Activated T-cell treated with anti-CD3 and anti-CD28 coated beads for 4 hours (primary cell): Measurements from ENCODE around the gene PODNL1.
A peak's percentile ranks its signal among the peaks of the same experiment; 100 is the strongest.
"Not testable (repeated sequence)": the region's sequence is repeated elsewhere in the genome, so short reads cannot be mapped to it uniquely, and the experiment has no call there.

Experiments
- DNase-seq: peaks from one replicate; pipeline ENCODE4 v3.0.0-alpha.2; 2020

PODNL1 gene

DNA sequence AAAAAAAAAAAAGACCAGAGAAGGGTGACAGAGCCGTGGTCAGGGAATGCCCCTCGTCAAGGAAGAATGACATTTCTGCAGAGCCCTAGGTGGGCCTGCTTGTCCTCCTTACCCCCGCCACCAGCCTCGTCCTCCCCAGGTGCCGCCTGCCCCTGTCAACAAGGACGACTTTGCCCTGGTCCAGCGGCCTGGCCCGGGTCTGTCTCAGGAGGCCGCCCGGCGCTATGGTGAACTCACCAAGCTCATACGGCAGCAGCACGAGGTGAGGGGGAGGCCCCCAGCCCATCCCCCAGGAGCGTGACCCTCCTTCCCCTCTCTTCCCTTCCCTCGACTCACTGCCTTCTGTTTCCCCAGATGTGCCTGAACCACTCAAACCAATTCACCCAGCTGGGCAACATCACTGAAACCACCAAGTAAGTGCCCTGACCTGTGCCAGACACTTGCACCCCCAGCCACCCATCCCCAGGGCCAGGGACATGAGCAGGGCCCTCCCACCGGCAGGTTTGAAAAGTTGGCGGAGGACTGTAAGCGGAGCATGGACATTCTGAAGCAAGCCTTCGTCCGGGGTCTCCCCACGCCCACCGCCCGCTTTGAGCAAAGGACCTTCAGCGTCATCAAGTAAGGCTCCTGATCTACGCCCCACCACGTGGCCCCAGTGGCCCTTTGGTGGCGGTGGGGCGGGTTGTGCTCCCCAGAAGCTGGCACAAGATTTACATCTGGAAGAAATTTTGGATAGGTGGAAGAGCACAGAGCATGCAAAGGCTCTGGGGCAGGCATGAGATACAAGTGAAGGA is 14.8 kb downstream of the PODNL1 start:
- DNase-seq = no peak

DNA sequence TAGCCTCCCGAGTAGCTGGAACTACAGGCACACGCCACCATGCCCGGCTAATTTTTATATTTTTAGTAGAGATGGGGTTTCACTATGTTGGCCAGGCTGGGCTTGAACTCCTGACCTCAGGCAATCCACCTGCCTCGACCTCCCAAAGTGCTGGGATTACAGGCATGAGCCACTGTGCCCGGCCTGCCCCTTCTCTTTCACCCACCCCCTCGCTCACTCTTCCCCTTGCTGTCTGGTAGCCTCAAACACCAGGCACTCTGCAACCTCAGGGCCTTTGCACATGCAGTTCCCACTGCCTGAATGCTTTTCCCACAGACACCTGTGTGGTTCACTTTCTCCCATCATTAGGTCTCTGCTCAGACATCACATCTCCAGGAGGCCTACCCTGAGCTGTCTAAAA is 16.1 kb downstream of the PODNL1 start:
- not testable (repeated sequence) for DNase-seq

DNA sequence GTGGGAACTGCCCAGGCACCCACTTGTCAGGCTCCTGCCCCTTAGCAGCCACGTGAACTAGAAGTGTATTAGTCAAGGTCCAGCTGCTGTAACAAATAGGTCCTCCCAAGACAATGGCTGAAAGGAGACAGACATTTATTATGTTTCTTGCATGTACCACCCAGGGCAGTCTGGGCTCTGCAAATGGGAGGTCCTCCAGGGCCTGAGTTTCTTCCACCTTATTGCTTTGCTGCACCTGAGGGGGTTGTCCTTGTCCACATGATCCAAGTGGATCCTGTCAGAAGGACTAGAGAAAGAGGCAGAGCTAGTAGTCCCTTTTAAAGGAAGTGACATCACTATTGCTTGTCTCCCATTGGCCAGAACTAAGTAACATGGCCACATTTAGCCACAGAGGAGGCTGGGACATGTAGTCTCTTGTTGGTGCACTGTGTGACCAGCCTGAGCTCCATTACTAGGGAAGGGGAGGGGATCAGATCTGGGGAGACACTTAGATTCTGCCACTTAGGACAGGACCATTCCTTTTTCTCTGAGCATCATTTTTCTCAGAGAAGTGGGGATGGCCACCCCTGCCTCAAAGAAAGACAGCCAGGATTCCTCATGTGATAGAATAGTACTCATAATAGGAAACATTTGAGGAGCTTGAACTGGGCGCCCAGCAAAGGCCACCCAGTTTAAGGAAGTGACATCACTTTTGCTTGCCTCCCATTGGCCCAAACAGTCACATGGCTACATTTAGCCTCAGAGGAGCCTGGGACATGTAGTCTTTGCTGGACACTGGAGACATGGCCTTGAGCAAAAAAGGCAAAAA is 17.1 kb downstream of the PODNL1 start:
- no peak for DNase-seq

DNA sequence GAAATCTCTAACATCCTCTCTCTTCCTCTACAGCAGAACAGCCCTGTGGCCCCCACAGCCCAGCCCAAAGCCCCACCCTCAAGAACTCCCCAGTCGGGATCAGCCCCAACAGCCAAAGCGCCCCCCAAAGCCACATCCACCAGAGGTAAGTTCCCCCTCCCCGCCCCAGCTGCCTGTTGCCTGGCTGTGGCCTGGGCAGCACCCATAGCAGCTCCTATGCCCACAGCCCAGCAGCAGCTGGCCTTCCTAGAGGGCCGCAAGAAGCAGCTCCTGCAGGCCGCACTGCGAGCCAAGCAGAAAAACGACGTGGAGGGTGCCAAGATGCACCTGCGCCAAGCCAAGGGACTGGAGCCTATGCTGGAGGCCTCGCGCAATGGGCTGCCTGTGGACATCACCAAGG is 17.7 kb downstream of the PODNL1 start:
- no peak for DNase-seq

DNA sequence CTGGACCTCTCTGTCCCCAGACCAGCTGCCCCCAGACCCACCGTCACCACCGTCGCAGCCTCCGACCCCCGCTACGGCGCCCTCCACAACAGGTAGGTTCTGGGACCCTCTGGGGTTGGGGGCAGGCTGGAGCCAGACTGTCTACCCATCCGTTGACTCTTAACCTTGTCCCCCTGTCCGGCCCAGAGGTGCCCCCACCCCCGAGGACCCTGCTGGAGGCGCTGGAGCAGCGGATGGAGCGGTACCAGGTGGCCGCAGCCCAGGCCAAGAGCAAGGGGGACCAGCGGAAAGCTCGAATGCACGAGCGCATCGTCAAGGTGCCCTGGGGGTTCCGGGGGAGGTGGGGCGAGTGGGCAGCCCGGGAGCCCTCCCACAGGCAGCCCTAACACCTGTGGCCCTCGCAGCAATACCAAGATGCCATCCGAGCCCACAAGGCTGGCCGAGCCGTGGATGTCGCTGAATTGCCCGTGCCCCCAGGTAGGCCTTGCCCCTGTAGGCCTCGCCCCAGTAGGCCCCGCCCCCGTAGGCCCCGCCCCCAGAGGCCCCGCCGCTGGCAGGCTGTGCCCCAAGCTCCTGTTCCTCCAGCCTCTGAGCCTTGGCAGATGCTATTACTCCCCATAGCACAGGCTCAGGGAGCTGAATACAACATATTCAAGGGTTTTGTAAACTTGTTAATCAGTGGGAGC is 19.3 kb downstream of the PODNL1 start:
- no peak for DNase-seq

DNA sequence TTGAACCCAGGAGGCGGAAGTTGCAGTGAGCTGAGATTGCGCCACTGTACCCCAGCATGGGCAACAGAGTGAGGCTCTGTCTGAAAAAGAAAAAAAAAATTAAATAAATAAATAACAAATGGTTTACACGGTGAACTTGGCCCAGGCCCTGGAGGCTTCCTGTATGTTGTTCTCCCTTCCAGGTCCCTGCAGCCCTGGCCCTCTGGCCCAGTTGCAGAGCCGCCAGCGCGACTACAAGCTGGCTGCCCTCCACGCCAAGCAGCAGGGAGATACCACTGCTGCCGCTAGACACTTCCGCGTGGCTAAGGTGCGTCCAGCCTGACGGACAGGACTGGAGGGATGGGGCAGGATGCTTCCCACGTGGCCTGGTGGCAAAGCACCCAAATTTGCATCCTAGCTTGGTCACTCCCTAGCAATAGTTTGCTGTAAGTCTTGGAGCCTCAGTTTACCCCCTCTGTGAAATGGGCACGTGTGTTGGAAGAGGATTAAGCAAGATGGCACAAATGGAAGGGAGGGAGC is 20.3 kb downstream of the PODNL1 start:
- no peak for DNase-seq

DNA sequence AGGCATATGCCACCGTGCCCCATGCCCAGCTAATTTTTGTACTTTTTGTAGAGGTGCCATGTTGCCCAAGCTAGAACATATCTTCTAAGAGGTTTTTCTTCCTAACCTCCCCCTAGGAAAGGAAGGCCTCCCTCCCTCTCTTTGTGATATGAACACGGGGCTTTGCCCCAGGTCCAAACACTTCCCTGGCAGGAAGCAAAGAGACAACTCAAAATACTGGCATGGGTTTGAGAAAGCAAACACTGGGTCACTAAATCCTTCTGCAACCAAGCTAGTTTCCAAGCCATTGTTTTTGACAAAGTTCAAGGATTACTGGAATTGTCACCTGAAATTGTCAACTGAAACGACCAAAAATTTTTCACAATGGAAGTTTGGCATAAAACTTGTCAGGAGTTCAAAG is 23.4 kb downstream of the PODNL1 start:
- DNase-seq = no peak

DNA sequence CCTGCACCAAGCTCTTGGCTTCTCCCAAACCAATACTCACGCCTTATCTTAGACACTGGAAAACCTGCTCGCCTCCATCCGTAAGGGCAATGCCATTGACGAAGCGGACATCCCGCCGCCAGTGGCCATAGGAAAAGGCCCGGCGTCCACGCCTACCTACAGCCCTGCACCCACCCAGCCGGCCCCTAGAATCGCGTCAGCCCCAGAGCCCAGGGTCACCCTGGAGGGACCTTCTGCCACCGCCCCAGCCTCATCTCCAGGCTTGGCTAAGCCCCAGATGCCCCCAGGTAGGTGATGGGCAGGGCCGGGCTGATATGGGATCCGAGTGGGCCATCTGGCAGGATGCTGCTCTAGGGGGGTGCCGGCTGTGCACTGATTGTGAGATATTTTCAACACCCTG is 24.9 kb downstream of the PODNL1 start:
- DNase-seq = no peak

DNA sequence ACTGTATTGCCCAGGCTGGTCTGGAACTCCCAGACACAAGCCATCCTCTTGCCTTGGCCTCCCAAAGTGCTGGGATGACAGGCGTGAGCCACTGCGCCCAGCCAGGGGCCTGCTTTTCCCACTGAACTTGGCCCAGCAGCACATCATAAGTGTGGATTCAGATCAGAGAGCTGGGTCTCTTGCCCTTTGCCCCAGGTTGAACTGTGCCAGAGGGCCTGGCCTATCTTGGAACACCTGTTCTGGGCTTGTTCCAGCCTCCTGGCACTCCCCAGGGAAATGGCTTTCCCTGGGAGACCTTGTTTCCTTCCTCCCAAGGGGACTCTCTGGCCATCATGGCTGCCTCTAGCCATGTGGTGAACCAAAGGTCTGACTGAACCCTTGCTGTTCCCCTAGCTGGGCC is 28.8 kb downstream of the PODNL1 start:
- no peak for DNase-seq

DNA sequence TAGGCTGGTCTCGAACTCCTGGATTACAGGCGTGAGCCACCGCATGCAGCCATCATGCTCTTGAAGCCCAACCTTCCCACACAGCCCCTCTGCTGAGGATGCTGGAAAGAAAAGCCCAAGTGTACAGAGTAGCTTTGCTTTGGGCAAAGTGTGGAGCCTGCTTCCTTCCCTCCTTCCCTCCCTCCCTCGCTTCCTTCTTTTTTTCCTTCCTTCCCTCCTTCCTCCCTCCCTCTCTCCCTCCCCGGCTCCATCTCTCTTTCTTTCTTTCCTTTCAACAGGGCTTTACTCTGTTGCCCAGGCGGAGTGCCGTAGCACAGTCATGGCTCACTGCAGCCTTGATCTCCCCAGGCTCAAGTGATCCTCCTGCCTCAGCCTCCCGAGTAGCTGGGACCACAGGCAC is 29.5 kb downstream of the PODNL1 start:
- DNase-seq = no peak

DNA sequence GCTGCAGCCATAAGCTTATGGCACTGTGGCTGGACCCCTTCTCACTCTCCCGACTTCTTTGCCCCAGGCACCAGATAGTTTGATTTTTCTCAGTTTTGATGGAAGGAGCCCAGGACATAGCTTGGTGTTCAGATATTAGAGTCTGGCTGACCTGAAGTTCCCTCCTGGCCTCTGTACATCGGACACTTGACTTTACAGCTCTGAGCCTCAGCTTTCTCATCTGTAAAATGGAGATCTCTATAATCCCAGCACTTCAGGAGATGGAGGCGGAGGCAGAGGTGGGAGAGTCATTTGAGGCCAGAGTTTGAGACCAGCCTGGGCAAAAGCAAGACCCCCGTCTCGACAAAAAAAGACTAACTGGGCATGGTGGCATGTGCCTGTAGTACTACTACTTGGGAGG is 31.3 kb downstream of the PODNL1 start:
- no peak for DNase-seq

DNA sequence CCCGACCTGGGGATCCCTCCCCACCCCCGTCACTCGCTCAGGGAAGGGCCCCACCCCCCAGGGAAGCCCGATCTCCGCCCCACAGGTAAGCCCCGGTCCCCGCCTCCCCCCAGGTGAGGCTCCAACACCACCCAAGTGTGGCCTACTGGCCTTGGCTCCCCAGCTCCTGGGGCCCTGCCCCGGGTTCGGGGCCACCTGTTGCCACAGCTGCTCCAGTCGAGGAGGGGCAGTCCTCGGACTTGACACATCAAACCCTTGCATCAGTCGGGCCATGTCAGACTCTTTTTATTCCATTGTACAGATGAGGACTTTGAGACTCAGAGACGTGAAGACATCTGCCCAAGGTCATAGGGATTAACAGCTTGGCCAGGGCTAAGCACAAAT is 31.7 kb downstream of the PODNL1 start:
- DNase-seq = no peak

DNA sequence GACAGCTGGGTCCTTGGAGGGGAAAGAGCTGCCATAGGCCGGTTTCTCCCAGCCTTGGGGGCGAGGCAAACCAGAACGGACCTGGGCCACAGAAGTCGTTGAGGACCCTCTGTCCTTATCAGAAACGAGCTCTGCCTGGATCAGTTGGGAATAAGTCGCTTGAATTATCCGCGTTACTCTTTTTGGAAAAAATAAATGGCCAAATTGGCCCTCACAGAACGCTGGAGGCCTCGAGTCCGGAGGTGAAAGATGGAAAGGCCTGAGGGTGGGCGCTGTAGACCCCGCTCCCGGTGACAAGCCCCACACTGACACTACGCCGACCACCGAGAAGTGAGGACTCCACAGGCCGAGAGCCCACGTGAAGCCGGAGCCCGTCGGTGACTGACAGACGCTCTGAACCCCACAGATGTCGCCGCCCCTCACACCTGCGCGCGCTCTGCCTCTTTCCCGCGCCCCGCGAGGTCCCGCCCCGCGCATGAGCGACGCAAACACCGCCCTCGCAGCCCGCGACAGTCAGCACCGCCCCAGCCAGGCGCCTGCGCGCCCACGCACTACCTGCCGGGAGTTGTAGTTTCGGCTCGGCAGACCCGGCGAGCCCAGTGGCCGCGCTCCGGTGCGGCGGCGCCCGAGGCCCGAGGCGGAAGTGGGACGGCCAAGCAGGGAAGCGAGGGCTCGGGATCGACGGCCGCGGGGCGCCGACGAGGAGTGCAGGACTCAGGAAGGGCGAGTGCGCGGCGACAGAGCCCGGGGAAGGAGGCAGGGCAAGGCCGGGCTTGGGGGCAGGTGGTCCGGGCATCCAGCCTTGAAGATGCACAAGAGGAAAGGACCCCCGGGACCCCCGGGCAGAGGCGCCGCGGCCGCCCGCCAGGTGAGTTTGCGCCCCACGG is 32.3 kb downstream of the PODNL1 start, which contains the start of the genes BRME1 and CC2D1A:
TSS of gene BRME1 (minus strand) at position 484 of the 887 bp plus-strand sequence. CDS start 1,225 bp downstream, outside the sequence.
TSS of gene CC2D1A (plus strand) at position 568 of the 887 bp plus-strand sequence. CDS start at position 809, 241 bp downstream.
- peak; percentile 92 for DNase-seq

DNA sequence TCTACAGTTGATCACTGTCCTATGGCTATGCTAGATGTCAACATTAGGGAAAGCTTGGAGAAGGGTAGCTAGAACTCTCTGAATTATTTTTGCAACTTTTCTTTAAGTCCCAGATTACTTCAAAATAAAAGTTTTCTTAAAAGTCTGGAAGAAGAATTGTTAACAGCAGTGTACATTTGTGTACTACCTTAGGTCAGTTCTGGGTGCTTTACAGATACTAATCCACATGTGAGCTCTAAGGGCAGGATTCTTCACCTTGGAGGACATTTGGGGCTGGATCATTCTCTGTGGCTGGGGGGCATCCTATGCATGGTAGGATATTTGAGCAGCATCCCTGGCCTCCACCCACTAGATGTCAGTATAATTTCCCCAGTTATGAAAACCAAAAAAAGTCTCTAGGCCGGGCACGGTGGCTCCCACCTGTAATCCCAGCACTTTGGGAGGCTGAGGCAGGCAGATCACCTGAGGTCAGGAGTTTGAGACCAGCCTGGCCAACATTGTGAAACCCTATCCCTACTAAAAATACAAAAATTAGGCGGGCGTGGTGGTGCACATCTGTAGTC is 35.1 kb downstream of the PODNL1 start:
- no peak for DNase-seq

DNA sequence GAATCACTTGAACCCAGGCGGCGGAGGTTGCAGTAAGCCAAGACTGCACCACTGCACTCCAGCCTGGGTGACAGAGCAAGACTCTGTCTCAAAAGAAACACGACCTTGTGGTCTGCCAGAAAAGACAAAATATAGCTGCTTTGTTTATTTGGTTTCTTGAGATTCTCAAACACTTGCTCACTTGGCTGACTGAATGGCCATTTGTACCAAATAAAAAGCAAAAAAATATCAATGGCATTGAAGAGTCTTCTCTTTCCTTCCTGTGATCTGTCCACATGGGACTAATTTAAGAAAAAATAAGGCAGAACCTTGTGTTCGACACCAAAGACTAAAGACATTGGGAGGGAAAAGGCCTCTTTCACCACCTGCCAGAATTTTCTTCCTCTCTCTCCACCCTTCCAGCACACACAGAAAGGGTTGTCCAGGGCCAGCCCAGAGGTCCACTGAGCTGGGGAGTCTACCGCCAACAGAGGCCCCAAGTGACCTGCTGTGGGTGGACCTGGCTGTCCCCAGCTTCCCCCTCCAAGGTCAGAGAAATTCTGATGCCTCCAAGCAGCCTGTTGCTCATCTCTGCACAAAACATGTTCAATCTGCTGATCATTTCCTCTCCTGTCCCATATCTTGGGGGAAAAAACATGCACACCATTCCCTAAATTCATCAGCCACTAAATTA is 38.2 kb downstream of the PODNL1 start:
- DNase-seq = no peak

DNA sequence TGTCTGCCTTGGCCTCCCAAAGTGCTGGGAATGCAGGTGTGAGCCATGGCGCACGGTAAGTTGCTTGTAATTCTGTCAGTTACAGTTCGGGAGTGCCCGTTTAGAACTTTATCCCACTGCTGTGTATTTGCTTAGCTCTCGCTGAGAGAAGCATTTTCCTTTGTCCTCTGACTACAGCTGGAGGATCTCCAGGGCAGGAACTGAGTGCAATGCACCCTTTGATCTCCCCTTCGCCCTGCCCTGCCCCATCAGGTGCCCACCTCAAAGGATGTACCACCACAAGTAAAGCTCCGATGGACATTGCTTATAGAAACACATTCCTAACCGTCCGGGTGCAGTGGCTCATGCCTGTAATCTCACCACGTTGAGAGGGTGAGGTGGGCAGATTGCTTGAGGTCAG is 38.8 kb downstream of the PODNL1 start:
- DNase-seq = no peak

DNA sequence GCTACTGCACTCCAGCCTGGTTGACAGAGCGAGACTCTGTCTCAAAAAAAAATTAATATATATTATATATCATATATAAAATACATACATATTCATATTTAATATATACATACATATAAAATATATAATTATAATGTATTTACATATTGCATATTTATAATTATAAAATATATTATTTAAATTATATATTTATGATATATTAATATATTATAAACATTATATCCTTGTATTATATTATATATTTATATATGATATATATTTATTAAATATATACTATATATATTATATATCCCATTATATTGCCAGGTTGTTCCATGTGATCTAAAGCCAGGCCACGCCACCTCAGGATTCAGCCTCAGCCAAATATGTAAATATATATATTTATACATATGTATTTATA is 42.0 kb downstream of the PODNL1 start:
- DNase-seq = no peak

DNA sequence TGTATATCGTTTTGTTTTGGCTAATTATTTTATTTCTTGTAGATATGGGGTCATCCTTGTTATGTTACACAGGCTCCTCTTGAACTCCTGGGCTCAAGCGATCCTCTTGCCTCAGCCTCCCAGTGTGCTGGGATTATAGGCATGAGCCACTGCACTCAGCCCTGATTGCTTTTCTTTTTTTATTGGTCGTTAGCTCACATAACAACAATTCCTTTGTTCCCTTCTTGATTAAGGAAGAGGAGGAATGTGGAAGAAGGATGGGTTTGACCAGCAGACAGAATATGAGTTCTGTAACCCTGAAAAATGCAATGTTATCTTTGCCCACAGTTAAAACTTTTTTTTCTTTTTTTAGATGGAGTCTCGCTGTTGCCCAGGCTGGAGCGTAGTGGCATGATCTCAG is 43.7 kb downstream of the PODNL1 start:
- no peak for DNase-seq

DNA sequence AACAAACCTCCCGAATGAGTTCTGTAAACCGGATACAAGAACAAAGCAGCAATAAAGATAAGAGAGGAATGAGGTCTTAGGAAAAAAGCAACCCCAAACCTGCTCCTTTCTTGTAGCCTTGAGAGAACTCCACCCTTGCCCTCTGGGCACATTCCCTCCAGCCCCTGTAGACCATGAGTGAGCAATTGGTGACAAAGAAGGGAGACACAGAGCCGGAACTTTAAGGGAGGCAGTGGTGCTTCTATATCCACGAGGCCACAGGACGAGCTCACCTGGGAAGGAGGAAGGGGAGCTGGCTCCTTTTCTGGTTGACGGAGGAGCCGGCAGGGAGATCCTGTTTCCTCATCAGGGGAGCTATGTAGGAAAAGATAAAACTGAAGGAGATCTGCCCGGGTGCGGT is 45.3 kb downstream of the PODNL1 start:
- no peak for DNase-seq

DNA sequence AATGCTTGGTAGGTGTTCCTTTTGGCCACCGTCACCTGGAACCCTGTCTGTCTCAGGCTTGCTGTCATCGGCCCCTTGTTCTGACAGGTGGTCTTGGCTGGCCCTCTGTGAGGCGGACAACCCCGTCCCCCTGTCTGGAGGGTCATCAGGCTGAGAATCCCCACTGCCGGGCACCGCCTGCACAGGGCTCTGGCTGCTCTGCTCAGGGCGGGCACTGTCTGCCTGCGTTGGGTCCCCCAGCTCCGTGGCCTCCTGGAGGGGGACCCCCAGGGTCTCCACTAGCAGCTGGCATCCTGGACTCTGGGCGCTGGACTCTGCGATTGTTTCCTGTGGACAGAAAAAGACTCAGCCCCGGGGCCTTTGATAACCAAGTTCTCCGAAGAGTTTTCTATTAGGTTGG is 48.1 kb downstream of the PODNL1 start:
- no peak for DNase-seq

DNA sequence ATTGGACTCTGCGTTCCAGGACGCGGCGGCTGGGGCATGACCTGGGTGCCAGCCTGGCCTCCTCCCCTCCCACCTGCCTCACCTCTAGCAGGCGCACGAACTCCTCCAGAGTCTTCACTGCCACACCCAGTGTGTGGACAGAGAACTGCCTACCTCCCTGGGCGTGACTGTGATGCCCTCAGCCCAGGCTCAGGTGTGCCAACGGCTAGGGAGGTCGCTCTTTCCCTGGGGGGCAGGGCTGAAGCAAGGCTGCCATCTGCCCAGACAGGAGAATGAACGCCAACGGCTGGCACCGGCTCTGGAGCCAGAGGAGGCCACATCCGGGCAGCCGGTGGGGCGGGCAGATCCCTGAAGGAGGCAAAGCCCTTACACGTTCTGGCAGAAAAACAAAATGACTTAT is 49.9 kb downstream of the PODNL1 start:
- no peak for DNase-seq
